Endodermal cell (in vitro differentiated cells): ENCODE measurements around the gene PLEKHA8. TPM values are rescaled to one million over a fixed set of nuclear protein-coding genes. Genes with fewer than 3 reads are reported as not detected.
A peak's percentile ranks its signal among the peaks of the same experiment; 100 is the strongest.

Source experiments
- DNase-seq: peaks from one replicate; pipeline ENCODE4 v3.0.0-alpha.2; 2017
- H3K27ac ChIP-seq: 2 replicates; pipeline ENCODE4 v1.5.1; 2013; ENCODE audit warnings: mild to moderate bottlenecking, low read depth, low read length, moderate library complexity
- H3K27me3 ChIP-seq: 2 replicates; pipeline ENCODE4 v1.6.1; 2013; ENCODE audit warnings: mild to moderate bottlenecking, low read length, moderate library complexity; ENCODE audit not compliant: insufficient read depth, control insufficient read depth, poor library complexity, severe bottlenecking
- H3K36me3 ChIP-seq: 2 replicates; pipeline ENCODE4 v1.7.0; 2013; ENCODE audit warnings: mild to moderate bottlenecking, low read length, moderate library complexity; ENCODE audit not compliant: control insufficient read depth, insufficient read depth
- H3K4me1 ChIP-seq: one replicate; pipeline ENCODE4 v1.7.0; 2013; ENCODE audit warnings: low read length; ENCODE audit not compliant: control insufficient read depth, insufficient read depth
- H3K4me3 ChIP-seq: 2 replicates; pipeline ENCODE4 v1.5.1; 2013; ENCODE audit warnings: mild to moderate bottlenecking, low read length, moderate library complexity
- H3K9ac ChIP-seq: 2 replicates; pipeline ENCODE4 v1.6.1; 2013; ENCODE audit warnings: mild to moderate bottlenecking, low read length, moderate library complexity; ENCODE audit not compliant: poor library complexity, severe bottlenecking; ENCODE audit errors: extremely low read depth
- H3K9me3 ChIP-seq: 2 replicates; pipeline ENCODE4 v1.6.1; 2013; ENCODE audit warnings: mild to moderate bottlenecking, low read length, moderate library complexity; ENCODE audit not compliant: control insufficient read depth
- H3K27ac Mint-ChIP-seq: 2 replicates; pipeline ENCODE4 v1.8.0; 2020; ENCODE audit warnings: mixed read lengths
- H3K27me3 Mint-ChIP-seq: 2 replicates; pipeline ENCODE4 v1.8.0; 2021; ENCODE audit warnings: mild to moderate bottlenecking, mixed read lengths; ENCODE audit not compliant: insufficient read depth
- H3K36me3 Mint-ChIP-seq: 2 replicates; pipeline ENCODE4 v1.8.0; 2020; ENCODE audit warnings: low read depth, mixed read lengths
- H3K4me1 Mint-ChIP-seq: 2 replicates; pipeline ENCODE4 v1.8.0; 2020; ENCODE audit warnings: mixed read lengths
- H3K4me3 Mint-ChIP-seq: 2 replicates; pipeline ENCODE4 v1.8.0; 2020; ENCODE audit warnings: mild to moderate bottlenecking, moderate library complexity, mixed read lengths
- H3K9me3 Mint-ChIP-seq: 2 replicates; pipeline ENCODE4 v1.8.0; 2020; ENCODE audit warnings: mild to moderate bottlenecking, mixed read lengths
- CTCF ChIP-seq: fragments of 200-600 bp; sonication (generic); conservative IDR thresholded peaks from 2 replicates; pipeline ENCODE4 v1.5.0; 2021; ENCODE audit warnings: antibody characterized with exemption, mild to moderate bottlenecking
- WGBS, 2 experiments: methylation state at CpG; one replicate each; pipeline versions ENCODE4 v1.1.5 to v1.1.7; 2013; ENCODE audit warnings: missing lambda C conversion rate in 2 of 2, mixed read lengths in 1 of 2; ENCODE audit not compliant: insufficient coverage in 1 of 2, insufficient read length in 1 of 2; 5-methylcytosine and 5-hydroxymethylcytosine counted together
- total RNA-seq, 2 donors: library from RNA; stranded (reverse); fragmentation: NEBNext Ultra II Directional in 1 of 2; extraction: Animal tissue kit (Norgen Biotek cat#: 25700) in 1 of 2; gene quantifications; 2 replicates in 1 of 2; 3 replicates in 1 of 2; pipeline ENCODE4 v1.2.1, GENCODE V29; 2021

Gene PLEKHA8
- total RNA-seq, 2 donors from 2014 or later, result 37.7 to 42.2 TPM

DNA sequence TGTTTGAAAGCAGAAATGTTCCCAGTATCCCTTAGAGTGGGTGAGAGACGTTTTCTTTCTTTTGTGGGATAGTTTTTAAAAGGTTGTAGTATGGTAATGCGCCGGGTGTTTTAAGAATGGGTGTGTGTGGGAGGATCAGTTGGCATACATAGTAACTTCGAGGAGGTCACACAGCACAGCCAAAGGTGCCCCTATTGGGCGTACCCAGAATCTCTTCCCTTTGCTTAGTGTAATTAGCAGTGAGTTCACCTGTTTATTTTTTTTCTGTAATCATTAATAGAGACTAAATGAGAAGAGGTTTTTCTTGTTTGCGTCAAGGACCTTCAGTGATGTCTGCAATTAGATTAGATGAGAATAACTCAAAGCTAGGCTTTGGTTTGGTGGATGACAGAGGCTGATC lies 1.5 kb downstream of the PLEKHA8 start:
- no peaks in the 10 kb centered on the region for H3K27me3 ChIP-seq
- H3K4me1 Mint-ChIP-seq, result peaks cover 18% of the 10 kb centered on the region
- peak overlapping the region; percentile 86 for H3K9ac ChIP-seq
- WGBS, 2 experiments, result 20 to 30% methylated on average over 5 to 6 of the region's 6 CpGs
- H3K9me3 Mint-ChIP-seq, result no peaks in the 10 kb centered on the region
- H3K36me3 ChIP-seq, result peaks cover 17% of the 10 kb centered on the region
- H3K27ac Mint-ChIP-seq, result no peak overlapping the region
- DNase-seq, result peak; percentile 52
- H3K27me3 Mint-ChIP-seq, result no peaks in the 10 kb centered on the region
- H3K4me3 ChIP-seq, result peak overlapping the region; percentile 95
- H3K9me3 ChIP-seq, result no peaks in the 10 kb centered on the region
- peak overlapping the region; percentile 91 for H3K27ac ChIP-seq
- TF ChIP-seq CTCF, result peak; percentile 48
- peaks cover 6% of the 10 kb centered on the region for H3K36me3 Mint-ChIP-seq
- no peak overlapping the region for H3K4me3 Mint-ChIP-seq
- peaks cover 2% of the 10 kb centered on the region for H3K4me1 ChIP-seq

- H3K36me3 Mint-ChIP-seq, result peaks cover 13% of the 10 kb centered on the region
- H3K4me3 Mint-ChIP-seq, result no peak overlapping the region
- Histone ChIP-seq H3K36me3 (peaks cover 22% of the 10 kb centered on the region), H3K4me1 (peaks cover 2% of the 10 kb centered on the region), H3K27ac (no peak overlapping the region), H3K27me3 (no peaks in the 10 kb centered on the region), H3K9ac (no peak overlapping the region), H3K9me3 (no peaks in the 10 kb centered on the region), H3K4me3 (no peak overlapping the region)
- H3K27ac Mint-ChIP-seq, result no peak overlapping the region
- H3K27me3 Mint-ChIP-seq, result no peaks in the 10 kb centered on the region
- WGBS, 2 experiments, result 81 to 90% methylated on average over 2 to 4 of the region's 4 CpGs
- H3K4me1 Mint-ChIP-seq, result peaks cover 13% of the 10 kb centered on the region
- DNase-seq, result no peak
- no peak for TF ChIP-seq CTCF
- H3K9me3 Mint-ChIP-seq, result no peaks in the 10 kb centered on the region
These were observed 4.3 kb downstream of the PLEKHA8 start for GRCh38 chr7:30032310-30033125.

DNA sequence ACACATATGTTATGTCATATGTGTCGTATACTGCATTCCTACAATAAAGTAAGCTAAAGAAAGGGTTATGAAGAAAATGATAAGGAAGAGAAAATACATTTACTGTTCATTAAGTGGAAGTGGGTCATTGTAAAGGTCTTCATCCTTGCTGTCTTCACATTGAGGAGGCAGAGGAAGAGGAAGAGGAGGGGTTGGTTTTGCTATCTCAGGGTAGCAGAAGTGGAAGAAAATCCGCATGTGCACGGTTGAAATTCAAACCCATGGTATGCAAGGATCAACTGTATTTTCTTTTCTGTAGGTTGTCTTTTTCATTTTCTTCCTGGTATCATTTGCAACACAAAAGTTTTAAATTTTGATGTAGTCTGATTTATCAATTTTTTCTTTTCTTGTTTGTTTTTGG lies 6.3 kb downstream of the PLEKHA8 start:
- no peaks in the 10 kb centered on the region for H3K27me3 Mint-ChIP-seq
- H3K9me3 Mint-ChIP-seq, result no peaks in the 10 kb centered on the region

More for the DNA sequence above, 6.3 kb downstream of the PLEKHA8 start:
- no peak overlapping the region for H3K9ac ChIP-seq
- peaks cover 22% of the 10 kb centered on the region for H3K36me3 ChIP-seq
- no peak overlapping the region for H3K4me3 ChIP-seq
- no peak overlapping the region for H3K4me3 Mint-ChIP-seq
- H3K27ac Mint-ChIP-seq, result no peak overlapping the region
- 93 to 95% methylated on average over 2 to 3 of the region's 3 CpGs for WGBS, 2 experiments
- H3K9me3 ChIP-seq, result no peaks in the 10 kb centered on the region
- no peaks in the 10 kb centered on the region for H3K4me1 ChIP-seq
- peaks cover 13% of the 10 kb centered on the region for H3K36me3 Mint-ChIP-seq
- no peak for TF ChIP-seq CTCF
- DNase-seq, result no peak
- no peaks in the 10 kb centered on the region for H3K27me3 ChIP-seq
- H3K27ac ChIP-seq, result no peak overlapping the region
- peaks cover 9% of the 10 kb centered on the region for H3K4me1 Mint-ChIP-seq
